ENCODE results near the gene CIB4.

Gene CIB4

GRCh38 chr2:26598336-26598995 is 42.7 kb downstream of the CIB4 start:
- Histone ChIP-seq H2BK5ac (ENCODE audit: low read length) (no peak overlapping the region), H4K8ac (ENCODE audit: low read depth, low read length) (no peak overlapping the region), H2AK5ac (ENCODE audit: low read depth, low read length) (peak overlapping the region; percentile 41), H3K9ac (ENCODE audit: low read depth, low read length, poor library complexity) (peak overlapping the region; percentile 2), H3K4me1 (ENCODE audit: control insufficient read depth in 2 of 2, insufficient read depth in 1 of 2, low read depth in 1 of 2, low read length in 2 of 2) (peaks cover 2 to 23% of the 10 kb centered on the region in 2 donors), H3K36me3 (replicated peaks in 1 of 2; ENCODE audit: control insufficient read depth in 2 of 2, insufficient read depth in 2 of 2, low read length in 2 of 2) (no peaks in the 10 kb centered on the region), H3K27me3 (ENCODE audit: control insufficient read depth in 3 of 3, insufficient read depth in 3 of 3, low read depth in 1 of 3, low read length in 3 of 3) (no peaks in the 10 kb centered on the region), H2BK15ac (ENCODE audit: low read length) (peak overlapping the region; percentile 62), H3K79me1 (ENCODE audit: low read depth, low read length) (no peaks in the 10 kb centered on the region), H3K14ac (ENCODE audit: low read length) (no peak overlapping the region), H3K27ac (replicated peaks; ENCODE audit: low read length) (no peak overlapping the region), H3K4me2 (ENCODE audit: insufficient read depth, low read length, poor library complexity, severe bottlenecking) (no peak overlapping the region), H3K4me3 (ENCODE audit: low read length in 2 of 2) (no peak overlapping the region), H2AFZ (ENCODE audit: low read length) (peak overlapping the region; percentile 90), H3K18ac (ENCODE audit: low read length) (peak overlapping the region; percentile 61), H3K23ac (ENCODE audit: low read depth, low read length, poor library complexity) (no peak overlapping the region), H3K9me3 (replicated peaks in 1 of 2; ENCODE audit: control insufficient read depth in 2 of 2, insufficient read depth in 1 of 2, low read depth in 1 of 2, low read length in 2 of 2) (no peaks in the 10 kb centered on the region), H2BK120ac (ENCODE audit: low read depth, low read length) (no peak overlapping the region), H4K91ac (ENCODE audit: low read depth, low read length, poor library complexity) (peak overlapping the region; percentile 2), H3K4ac (ENCODE audit: low read length) (no peak overlapping the region), H2BK12ac (ENCODE audit: low read length) (no peak overlapping the region)
- no CpG with 5 or more reads among the region's 13 CpGs for WGBS, 2 donors (ENCODE audit: extremely low coverage in 2 of 2, insufficient read length in 2 of 2, insufficient replicate concordance in 1 of 2)
- no peak for DNase-seq (ENCODE audit: low spot score)

GRCh38 chr2:26597197-26597596 is 44.0 kb downstream of the CIB4 start:
- Histone ChIP-seq H3K9ac (ENCODE audit: low read depth, low read length, poor library complexity) (no peak overlapping the region), H3K27ac (replicated peaks; ENCODE audit: low read length) (no peak overlapping the region), H2BK12ac (ENCODE audit: low read length) (no peak overlapping the region), H3K14ac (ENCODE audit: low read length) (no peak overlapping the region), H3K4me3 (ENCODE audit: low read length in 2 of 2) (no peak overlapping the region), H3K23ac (ENCODE audit: low read depth, low read length, poor library complexity) (no peak overlapping the region), H3K18ac (ENCODE audit: low read length) (no peak overlapping the region), H3K4me2 (ENCODE audit: insufficient read depth, low read length, poor library complexity, severe bottlenecking) (no peak overlapping the region), H2AK5ac (ENCODE audit: low read depth, low read length) (no peak overlapping the region), H3K4ac (ENCODE audit: low read length) (no peak overlapping the region), H2BK120ac (ENCODE audit: low read depth, low read length) (no peak overlapping the region), H4K8ac (ENCODE audit: low read depth, low read length) (no peak overlapping the region), H3K9me3 (replicated peaks in 1 of 2; ENCODE audit: control insufficient read depth in 2 of 2, insufficient read depth in 1 of 2, low read depth in 1 of 2, low read length in 2 of 2) (no peaks in the 10 kb centered on the region), H3K4me1 (ENCODE audit: control insufficient read depth in 2 of 2, insufficient read depth in 1 of 2, low read depth in 1 of 2, low read length in 2 of 2) (peaks cover 2 to 23% of the 10 kb centered on the region in 2 donors), H3K36me3 (replicated peaks in 1 of 2; ENCODE audit: control insufficient read depth in 2 of 2, insufficient read depth in 2 of 2, low read length in 2 of 2) (no peaks in the 10 kb centered on the region), H3K27me3 (ENCODE audit: control insufficient read depth in 3 of 3, insufficient read depth in 3 of 3, low read depth in 1 of 3, low read length in 3 of 3) (no peaks in the 10 kb centered on the region), H3K79me1 (ENCODE audit: low read depth, low read length) (no peaks in the 10 kb centered on the region), H2BK15ac (ENCODE audit: low read length) (no peak overlapping the region), H2BK5ac (ENCODE audit: low read length) (no peak overlapping the region), H2AFZ (ENCODE audit: low read length) (no peak overlapping the region), H4K91ac (ENCODE audit: low read depth, low read length, poor library complexity) (no peak overlapping the region)
- no CpG with 5 or more reads among the region's 2 CpGs for WGBS, 2 donors (ENCODE audit: extremely low coverage in 2 of 2, insufficient read length in 2 of 2, insufficient replicate concordance in 1 of 2)
- no peak for DNase-seq (ENCODE audit: low spot score)

DNA sequence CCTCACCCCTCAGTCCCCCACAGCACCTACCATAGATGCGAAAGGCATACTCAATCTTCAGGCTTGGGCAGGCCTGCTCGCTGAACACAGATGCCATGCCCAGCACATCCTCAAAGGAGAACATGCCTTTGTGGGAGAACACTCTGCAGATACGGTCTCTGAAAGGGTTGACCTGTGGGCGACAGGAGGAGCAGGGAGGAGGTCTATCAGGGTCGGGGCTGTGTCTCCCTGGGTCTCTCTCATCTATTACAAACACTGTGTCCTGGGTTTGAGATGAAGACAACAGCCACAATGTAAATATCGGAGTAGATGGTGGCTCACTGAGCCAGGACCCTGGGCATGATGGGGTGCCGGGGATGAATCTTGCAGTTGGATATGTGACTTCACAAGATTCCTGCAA is 46.0 kb downstream of the CIB4 start:
- Histone ChIP-seq H2BK120ac (ENCODE audit: low read depth, low read length) (no peak overlapping the region), H3K36me3 (replicated peaks in 1 of 2; ENCODE audit: control insufficient read depth in 2 of 2, insufficient read depth in 2 of 2, low read length in 2 of 2) (no peaks in the 10 kb centered on the region), H2BK5ac (ENCODE audit: low read length) (no peak overlapping the region), H3K23ac (ENCODE audit: low read depth, low read length, poor library complexity) (no peak overlapping the region), H4K8ac (ENCODE audit: low read depth, low read length) (no peak overlapping the region), H3K4me1 (ENCODE audit: control insufficient read depth in 2 of 2, insufficient read depth in 1 of 2, low read depth in 1 of 2, low read length in 2 of 2) (peaks cover 2 to 35% of the 10 kb centered on the region in 2 donors), H3K4me2 (ENCODE audit: insufficient read depth, low read length, poor library complexity, severe bottlenecking) (no peak overlapping the region), H3K79me1 (ENCODE audit: low read depth, low read length) (no peaks in the 10 kb centered on the region), H3K9ac (ENCODE audit: low read depth, low read length, poor library complexity) (no peak overlapping the region), H3K4ac (ENCODE audit: low read length) (no peak overlapping the region), H3K27ac (replicated peaks; ENCODE audit: low read length) (no peak overlapping the region), H3K14ac (ENCODE audit: low read length) (no peak overlapping the region), H3K18ac (ENCODE audit: low read length) (no peak overlapping the region), H3K4me3 (ENCODE audit: low read length in 2 of 2) (no peak overlapping the region), H3K9me3 (replicated peaks in 1 of 2; ENCODE audit: control insufficient read depth in 2 of 2, insufficient read depth in 1 of 2, low read depth in 1 of 2, low read length in 2 of 2) (no peaks in the 10 kb centered on the region), H2BK12ac (ENCODE audit: low read length) (no peak overlapping the region), H2AFZ (ENCODE audit: low read length) (no peak overlapping the region), H2BK15ac (ENCODE audit: low read length) (no peak overlapping the region), H4K91ac (ENCODE audit: low read depth, low read length, poor library complexity) (no peak overlapping the region), H3K27me3 (ENCODE audit: control insufficient read depth in 3 of 3, insufficient read depth in 3 of 3, low read depth in 1 of 3, low read length in 3 of 3) (no peaks in the 10 kb centered on the region), H2AK5ac (ENCODE audit: low read depth, low read length) (no peak overlapping the region)
- WGBS, 2 donors (ENCODE audit: extremely low coverage in 2 of 2, insufficient read length in 2 of 2, insufficient replicate concordance in 1 of 2) = no CpG with 5 or more reads among the region's 7 CpGs
- DNase-seq (ENCODE audit: low spot score) = no peak

- H3K9me3 ChIP-seq (replicated peaks in 1 of 2; ENCODE audit: control insufficient read depth in 2 of 2, insufficient read depth in 1 of 2, low read depth in 1 of 2, low read length in 2 of 2) = no peaks in the 10 kb centered on the region
- no peak overlapping the region for H3K23ac ChIP-seq (ENCODE audit: low read depth, low read length, poor library complexity)
- H4K8ac ChIP-seq (ENCODE audit: low read depth, low read length) = peak overlapping the region; percentile 25
- no peaks in the 10 kb centered on the region for H3K36me3 ChIP-seq (replicated peaks in 1 of 2; ENCODE audit: control insufficient read depth in 2 of 2, insufficient read depth in 2 of 2, low read length in 2 of 2)
- no peak overlapping the region for H2AK5ac ChIP-seq (ENCODE audit: low read depth, low read length)
- no peak overlapping the region for H2BK120ac ChIP-seq (ENCODE audit: low read depth, low read length)
- no CpG with 5 or more reads among the region's 12 CpGs for WGBS, 2 donors (ENCODE audit: extremely low coverage in 2 of 2, insufficient read length in 2 of 2, insufficient replicate concordance in 1 of 2)
- H3K27ac ChIP-seq (replicated peaks; ENCODE audit: low read length) = no peak overlapping the region
- no peak overlapping the region for H2AFZ ChIP-seq (ENCODE audit: low read length)
- H3K4ac ChIP-seq (ENCODE audit: low read length) = no peak overlapping the region
- no peak overlapping the region for H2BK5ac ChIP-seq (ENCODE audit: low read length)
- H2BK12ac ChIP-seq (ENCODE audit: low read length) = no peak overlapping the region
- peak overlapping the region; percentile 47 for H3K14ac ChIP-seq (ENCODE audit: low read length)
- H3K27me3 ChIP-seq (ENCODE audit: control insufficient read depth in 3 of 3, insufficient read depth in 3 of 3, low read depth in 1 of 3, low read length in 3 of 3) = peaks cover 0 to 12% (median 2%) of the 10 kb centered on the region in 3 experiments
- DNase-seq (ENCODE audit: low spot score) = no peak
- no peaks in the 10 kb centered on the region for H3K79me1 ChIP-seq (ENCODE audit: low read depth, low read length)
- H3K4me1 ChIP-seq (ENCODE audit: control insufficient read depth in 2 of 2, insufficient read depth in 1 of 2, low read depth in 1 of 2, low read length in 2 of 2) = peaks cover 2 to 25% of the 10 kb centered on the region in 2 donors
- no peak overlapping the region for H4K91ac ChIP-seq (ENCODE audit: low read depth, low read length, poor library complexity)
- H3K9ac ChIP-seq (ENCODE audit: low read depth, low read length, poor library complexity) = no peak overlapping the region
- no peak overlapping the region for H2BK15ac ChIP-seq (ENCODE audit: low read length)
- peak overlapping the region; percentile 54 for H3K18ac ChIP-seq (ENCODE audit: low read length)
- peak overlapping the region in 1 of 2 donors; percentile 31 for H3K4me3 ChIP-seq (ENCODE audit: low read length in 2 of 2)
- H3K4me2 ChIP-seq (ENCODE audit: insufficient read depth, low read length, poor library complexity, severe bottlenecking) = no peak overlapping the region
These were observed 49.3 kb downstream of the CIB4 start for GRCh38 chr2:26591619-26592505.

Measured in neuronal stem cell (in vitro differentiated cells).